Gastrocnemius medialis (tissue), 4 donors: Measurements from ENCODE around the gene EMX1. TPM values are rescaled to one million over a fixed set of nuclear protein-coding genes. Genes with fewer than 3 reads are reported as not detected.

ENCODE experiments used
- ATAC-seq, 2 donors: fragments of 150-250 bp; one replicate each; pipeline ENCODE4 v1.9.1; 2016
- DNase-seq, 2 donors: peaks; one replicate each; pipeline ENCODE4 v3.0.0-alpha.2; 2019
- H3K27ac ChIP-seq, 4 donors: fragments of 200-600 bp; sonication (generic); 1 replicate in 1 of 4; 2 replicates in 3 of 4; pipeline ENCODE4 v1.5.1; 2016 to 2018; ENCODE audit warnings: mild to moderate bottlenecking in 2 of 4, moderate library complexity in 1 of 4
- H3K27me3 ChIP-seq, 3 donors: fragments of 200-600 bp; sonication (generic) in 2 of 3; 1 replicate in 1 of 3; 2 replicates in 2 of 3; pipeline versions ENCODE4 v1.5.1 to v1.6.0; 2016 to 2019; ENCODE audit warnings: mild to moderate bottlenecking in 1 of 3, moderate library complexity in 1 of 3
- H3K36me3 ChIP-seq, 2 donors: fragments of 200-600 bp; sonication (generic) in 1 of 2; one replicate each; pipeline ENCODE4 v1.5.1; 2017 to 2018
- H3K4me1 ChIP-seq, 2 donors: fragments of 200-600 bp; sonication (generic) in 1 of 2; one replicate each; pipeline ENCODE4 v1.5.1; 2016 to 2017; ENCODE audit warnings: mild to moderate bottlenecking in 2 of 2
- H3K4me3 ChIP-seq, 4 donors: fragments of 200-600 bp; sonication (generic) in 3 of 4; 1 replicate in 1 of 4; 2 replicates in 3 of 4; pipeline ENCODE4 v1.5.1; 2016 to 2019; ENCODE audit warnings: mild to moderate bottlenecking in 2 of 4
- H3K9me3 ChIP-seq, 3 donors: fragments of 200-600 bp; sonication (generic) in 2 of 3; 1 replicate in 1 of 3; 2 replicates in 2 of 3; pipeline ENCODE4 v1.5.1; 2016 to 2019
- CTCF ChIP-seq, 5 experiments: fragments of 450-650 bp in 3 of 5; fragments of 200-600 bp in 2 of 5; sonication (generic) in 2 of 5; IDR thresholded peaks in 4 of 5; conservative IDR thresholded peaks in 1 of 5; 1 replicate in 4 of 5; 2 replicates in 1 of 5; pipeline ENCODE4 v1.5.1; 2016 to 2019; ENCODE audit warnings: antibody characterized with exemption in 5 of 5, mild to moderate bottlenecking in 3 of 5, moderate library complexity in 3 of 5
- POLR2A ChIP-seq, 2 donors: fragments of 450-650 bp; IDR thresholded peaks; one replicate each; pipeline ENCODE4 v1.6.1; 2017; ENCODE audit warnings: antibody characterized with exemption in 2 of 2, mild to moderate bottlenecking in 2 of 2, moderate library complexity in 2 of 2
- in situ Hi-C, 4 donors: fragments of 200-750 bp; cut with MboI; loops; one replicate each; pipeline versions ENCODE4 v1.15.0 to v1.8.0; 2017; ENCODE audit warnings: low sequenced_read_pairs in 4 of 4
- intact Hi-C: fragments of 100-400 bp; cut with DNase I; formaldehyde crosslinking; loops from one replicate; pipeline ENCODE4 v1.15.1; 2023; ENCODE audit warnings: low total_unique reads
- total RNA-seq, 4 donors: library from RNA; depleted of rRNA; stranded (reverse); fragments of >200 nt; gene quantifications; one replicate each; pipeline versions ENCODE4 v1.1.0 to v1.2.3, GENCODE V29; 2016

EMX1 gene
- total RNA-seq, 4 donors from 2014 or later = not detected

- intact Hi-C loops = no loop called here
- Histone ChIP-seq H3K27ac (no peak overlapping the region), H3K4me3 (no peak overlapping the region), H3K9me3 (no peaks in the 10 kb centered on the region), H3K36me3 (no peaks in the 10 kb centered on the region), H3K27me3 (no peaks in the 10 kb centered on the region), H3K4me1 (no peaks in the 10 kb centered on the region)
- no peak for TF ChIP-seq CTCF (IDR thresholded peaks at IDR 0.05 in 4 of 5, conservative IDR thresholded peaks at IDR 0.05 in 1 of 5)
- TF ChIP-seq POLR2A (IDR thresholded peaks at IDR 0.05) = no peak
- DNase-seq = no peak
- in situ Hi-C loops = no loop called here
- no peak for ATAC-seq
Measured at GRCh38 chr2:72950558-72951255, 33.4 kb downstream of the EMX1 start.

- Histone ChIP-seq H3K4me3 (no peak overlapping the region), H3K27ac (no peak overlapping the region), H3K9me3 (no peaks in the 10 kb centered on the region), H3K36me3 (no peaks in the 10 kb centered on the region), H3K4me1 (no peaks in the 10 kb centered on the region), H3K27me3 (no peaks in the 10 kb centered on the region)
- in situ Hi-C loops (no loop called here), intact Hi-C loops (no loop called here)
- TF ChIP-seq CTCF (IDR thresholded peaks at IDR 0.05 in 4 of 5, conservative IDR thresholded peaks at IDR 0.05 in 1 of 5) = no peak
- TF ChIP-seq POLR2A (IDR thresholded peaks at IDR 0.05) = no peak
- no peak for ATAC-seq
- no peak for DNase-seq
Measured at GRCh38 chr2:72951303-72952095, 34.2 kb downstream of the EMX1 start.

GRCh38 chr2:72952110-72952823 lies 34.9 kb downstream of the EMX1 start:
- H3K27ac ChIP-seq = no peak overlapping the region
- H3K4me3 ChIP-seq = no peak overlapping the region
- TF ChIP-seq POLR2A (IDR thresholded peaks at IDR 0.05) = no peak
- no peak for TF ChIP-seq CTCF (IDR thresholded peaks at IDR 0.05 in 4 of 5, conservative IDR thresholded peaks at IDR 0.05 in 1 of 5)
- H3K4me1 ChIP-seq = no peaks in the 10 kb centered on the region
- no peaks in the 10 kb centered on the region for H3K36me3 ChIP-seq
- intact Hi-C loops (no loop called here), in situ Hi-C loops (no loop called here)
- ATAC-seq (no peak), DNase-seq (no peak)
- no peaks in the 10 kb centered on the region for H3K9me3 ChIP-seq
- H3K27me3 ChIP-seq = no peaks in the 10 kb centered on the region

- no peak overlapping the region for H3K27ac ChIP-seq
- TF ChIP-seq POLR2A (IDR thresholded peaks at IDR 0.05) (no peak), CTCF (IDR thresholded peaks at IDR 0.05 in 4 of 5, conservative IDR thresholded peaks at IDR 0.05 in 1 of 5) (no peak)
- DNase-seq = no peak
- H3K9me3 ChIP-seq = no peaks in the 10 kb centered on the region
- no peaks in the 10 kb centered on the region for H3K36me3 ChIP-seq
- H3K4me1 ChIP-seq = no peaks in the 10 kb centered on the region
- in situ Hi-C loops = no loop called here
- H3K4me3 ChIP-seq = no peak overlapping the region
- no peaks in the 10 kb centered on the region for H3K27me3 ChIP-seq
- intact Hi-C loops = no loop called here
- no peak for ATAC-seq
Measured at GRCh38 chr2:72952961-72953360, 35.6 kb downstream of the EMX1 start.
